Measurements from ENCODE around the gene SYNGR2. TPM values are rescaled to one million over a fixed set of nuclear protein-coding genes. Genes with fewer than 3 reads are reported as not detected.

SYNGR2 gene
- total and polyA plus RNA-seq, 2 of the 8 experiments (the other 6 are each of a cell fraction or from before 2014, with no cell fraction given), result 50.0 to 139 TPM

GRCh38 chr17:78214016-78214705 is 45.8 kb downstream of the SYNGR2 start, which contains the start of gene BIRC5:
TSS of gene BIRC5 (plus strand) at chr17:78214253. CDS start at chr17:78214317, 64 bp downstream.
- H2AFZ ChIP-seq (ENCODE audit: low read length), result no peak within 1 kb of the TSS
- 0 out of 2 replicates have a peak within 1 kb of the TSS, but pooled peaks have one; percentile 16 for H2BK15ac ChIP-seq (ENCODE audit: low read length)
- no peak within 1 kb of the TSS for H3K14ac ChIP-seq (ENCODE audit: insufficient read length)
- peaks cover 2 to 22% (median 11%) of the 10 kb centered on the region in 4 experiments; a peak in 7 of 8 replicates for H3K36me3 ChIP-seq (ENCODE audit: control insufficient read depth in 2 of 4, insufficient read depth in 4 of 4, low read length in 3 of 4)
- FAIRE-seq (no peak), DNase-seq (ENCODE audit: low read depth in 1 of 2, low spot score in 2 of 2) (peak; percentile 49 to 96)
- no peaks in the 10 kb centered on the region for H3K27me3 ChIP-seq (replicated peaks in 1 of 4; ENCODE audit: control insufficient read depth in 3 of 4, extremely low read depth in 1 of 4, insufficient read depth in 3 of 4, low read length in 3 of 4)
- no peak within 1 kb of the TSS; the same call in 1 of the 2 replicates for H3K18ac ChIP-seq (ENCODE audit: extremely low read depth, low read length)
- peak within 1 kb of the TSS; percentile 85 to 94 (median 90) for H3K4me3 ChIP-seq (ENCODE audit: extremely low read depth in 1 of 4, insufficient read depth in 2 of 4, low read depth in 3 of 4, low read length in 4 of 4)
- WGBS, 2 experiments (ENCODE audit: extremely low coverage in 1 of 2, insufficient coverage in 1 of 2, insufficient read length in 1 of 2, insufficient replicate concordance in 2 of 2, low coverage in 1 of 2, low lambda C conversion rate in 2 of 2, missing lambda C conversion rate in 1 of 2), result 4% methylated on average over 46 of the region's 60 CpGs; no CpG with 5 or more reads in 1 of the 2 experiments
- H3K79me2 ChIP-seq (ENCODE audit: control insufficient read depth in 1 of 2, insufficient read depth in 2 of 2, low read length in 2 of 2), result peaks cover 6 to 24% of the 10 kb centered on the region in 2 experiments
- H3K9ac ChIP-seq (replicated peaks in 1 of 4; ENCODE audit: extremely low read depth in 1 of 4, low read depth in 3 of 4, low read length in 3 of 4), result peak within 1 kb of the TSS; percentile 68 to 88 (median 74)
- 0 out of 2 replicates have a peak within 1 kb of the TSS, but pooled peaks have one; percentile 86 for H2BK20ac ChIP-seq (ENCODE audit: low read length)
- no peak within 1 kb of the TSS for H3K27ac ChIP-seq (ENCODE audit: low read depth, low read length)
- peak within 1 kb of the TSS; percentile 12; the same call in 1 of the 2 replicates for H2BK5ac ChIP-seq (ENCODE audit: low read depth, low read length)
- H3K4me2 ChIP-seq (ENCODE audit: insufficient read depth in 1 of 2, low read depth in 2 of 2, low read length in 2 of 2), result peak within 1 kb of the TSS; percentile 96 to 99
- ChIA-PET CTCF (ENCODE audit: partially characterized antibody) (interaction anchor here (0.9 to 2.1 kb wide), 6 partner anchors 9 to 100 kb away, joined by 3 to 9 read pairs (median 4); partner anchors contain the start of genes AFMID and TK1), POLR2A (ENCODE audit: partially characterized antibody) (interaction anchor here (0.6 to 3.3 kb wide), 11 partner anchors 10 to 102 kb away, joined by 3 to 30 read pairs (median 4); partner anchors contain the start of genes AFMID and TK1)
- H2BK12ac ChIP-seq (ENCODE audit: low read depth, low read length), result no peak within 1 kb of the TSS
- H4K20me1 ChIP-seq (replicated peaks in 1 of 2; ENCODE audit: control insufficient read depth in 1 of 2, insufficient read depth in 2 of 2, low read length in 2 of 2), result peaks cover 2 to 3% of the 10 kb centered on the region in 2 experiments
- peak within 1 kb of the TSS; percentile 90; the same call in 1 of the 2 replicates for H2AK5ac ChIP-seq (ENCODE audit: low read depth, low read length)
- peak within 1 kb of the TSS; percentile 99 for H3K4ac ChIP-seq (replicated peaks; ENCODE audit: insufficient read length, low read depth, low read length)
- peaks cover 4% of the 10 kb centered on the region; the same call in 1 of the 2 replicates for H3K23me2 ChIP-seq (ENCODE audit: low read depth, low read length)
- peak within 1 kb of the TSS; percentile 65 for H4K91ac ChIP-seq (replicated peaks; ENCODE audit: insufficient read length, low read length)
- H3K4me1 ChIP-seq (replicated peaks in 1 of 4; ENCODE audit: control insufficient read depth in 3 of 4, insufficient read depth in 4 of 4, low read length in 3 of 4), result peaks cover 0 to 4% (median 2%) of the 10 kb centered on the region in 4 experiments; a peak in 4 of 7 replicates
- peaks cover 2% of the 10 kb centered on the region for H3K79me1 ChIP-seq (ENCODE audit: low read depth, low read length)
- H4K5ac ChIP-seq (ENCODE audit: insufficient read length, low read depth, low read length), result peak within 1 kb of the TSS; percentile 94
- H3K9me3 ChIP-seq (ENCODE audit: insufficient read depth in 2 of 2, low read depth in 1 of 2, low read length in 1 of 2), result no peaks in the 10 kb centered on the region
- peak within 1 kb of the TSS; percentile 74 for H3K56ac ChIP-seq (replicated peaks; ENCODE audit: insufficient read length, low read depth, low read length)
- peak within 1 kb of the TSS; percentile 69; the same call in 1 of the 2 replicates for H4K8ac ChIP-seq (ENCODE audit: extremely low read depth, insufficient read depth, low read length)
- H2BK120ac ChIP-seq (replicated peaks; ENCODE audit: low read depth, low read length), result no peak within 1 kb of the TSS
- no peak within 1 kb of the TSS for H3K23ac ChIP-seq (ENCODE audit: insufficient read length)
- TF ChIP-seq ATF3 (IDR thresholded peaks at IDR 0.05; ENCODE audit: insufficient read depth, low read depth, low read length) (0 out of 2 replicates have a peak, but pooled peaks have one; percentile 24), POLR2A (IDR thresholded peaks at IDR 0.05; ENCODE audit: control extremely low read depth in 1 of 2, low read depth in 2 of 2, low read length in 2 of 2) (peak in 1 of 2 experiments; percentile 53; a peak in 1 of 3 replicates), KDM4A (IDR thresholded peaks at IDR 0.05; ENCODE audit: low read depth, low read length, severe bottlenecking) (peak; percentile 51), USF2 (IDR thresholded peaks at IDR 0.05; ENCODE audit: low read length) (peak; percentile 33; the same call in 1 of the 2 replicates), SIX5 (IDR thresholded peaks at IDR 0.05; ENCODE audit: low read depth, low read length) (peak; percentile 75), E2F6 (IDR thresholded peaks at IDR 0.05) (peak; percentile 85), TCF12 (IDR thresholded peaks at IDR 0.05; ENCODE audit: low read depth, low read length) (no peak), BACH1 (IDR thresholded peaks at IDR 0.05; ENCODE audit: low read length) (peak; percentile 23; the same call in 1 of the 2 replicates), GTF2F1 (IDR thresholded peaks at IDR 0.05; ENCODE audit: borderline replicate concordance, low read depth, low read length) (no peak)

All from H1 (cell line).